Sigmoid colon (tissue), 7 donors: ENCODE data around the gene EPHA2. TPM values are rescaled to one million over a fixed set of nuclear protein-coding genes. Genes with fewer than 3 reads are reported as not detected.
A peak's percentile ranks its signal among the peaks of the same experiment; 100 is the strongest.

Experiments
- DNase-seq: peaks from one replicate; pipeline ENCODE4 v3.0.0-alpha.2; 2019
- H3K27ac ChIP-seq, 4 donors: fragments of 200-600 bp; sonication (generic); one replicate each; pipeline ENCODE4 v1.5.1; 2016 to 2019; ENCODE audit warnings: mild to moderate bottlenecking in 1 of 4
- H3K27me3 ChIP-seq, 3 donors: fragments of 200-600 bp; sonication (generic); one replicate each; pipeline ENCODE4 v1.5.1; 2019; ENCODE audit warnings: mild to moderate bottlenecking in 1 of 3
- H3K36me3 ChIP-seq, 4 donors: fragments of 200-600 bp; sonication (generic); one replicate each; pipeline ENCODE4 v1.5.1; 2016 to 2019
- H3K4me1 ChIP-seq, 4 donors: fragments of 200-600 bp; sonication (generic); one replicate each; pipeline ENCODE4 v1.5.1; 2017 to 2019
- H3K4me3 ChIP-seq, 4 donors: fragments of 200-600 bp; sonication (generic); one replicate each; pipeline ENCODE4 v1.5.1; 2017 to 2019; ENCODE audit warnings: mild to moderate bottlenecking in 2 of 4, moderate library complexity in 1 of 4
- H3K9me3 ChIP-seq, 4 donors: fragments of 200-600 bp in 3 of 4; sonication (generic) in 3 of 4; one replicate each; pipeline versions ENCODE4 v1.5.1 to v1.6.1; 2013 to 2019
- CTCF ChIP-seq, 4 experiments: fragments of 450-650 bp in 3 of 4; fragments of 200-600 bp in 1 of 4; IDR thresholded peaks; one replicate each; pipeline ENCODE4 v1.5.1; 2016 to 2019; ENCODE audit warnings: antibody characterized with exemption in 4 of 4, mild to moderate bottlenecking in 3 of 4, moderate library complexity in 2 of 4
- EP300 ChIP-seq, 4 donors: sonication (generic); formaldehyde crosslinking; IDR thresholded peaks; one replicate each; pipeline ENCODE4 v1.6.1; 2017; ENCODE audit warnings: antibody characterized with exemption in 4 of 4
- POLR2A ChIP-seq, 2 donors: fragments of 450-650 bp; IDR thresholded peaks; one replicate each; pipeline ENCODE4 v1.6.1; 2016; ENCODE audit warnings: antibody characterized with exemption in 2 of 2, mild to moderate bottlenecking in 2 of 2, moderate library complexity in 2 of 2
- POLR2AphosphoS5 ChIP-seq, 4 donors: sonication (generic); formaldehyde crosslinking; IDR thresholded peaks; one replicate each; pipeline ENCODE4 v1.6.1; 2017; ENCODE audit warnings: antibody characterized with exemption in 4 of 4
- WGBS, 2 donors: extraction: QIAGEN DNeasy Blood & Tissue Kit; methylation state at CpG; one replicate each; pipeline ENCODE4 v1.1.7; 2013; 5-methylcytosine and 5-hydroxymethylcytosine counted together
- intact Hi-C: fragments of 100-400 bp; cut with DNase I; formaldehyde crosslinking; loops from one replicate; pipeline ENCODE4 v1.15.1; 2023
- polyA plus RNA-seq, 3 donors: library from polyadenylated mRNA; stranded (reverse); fragments of 200-250 nt; gene quantifications; one replicate each; pipeline ENCODE4 v1.2.3, GENCODE V29; 2013
- total RNA-seq, 4 donors: library from RNA; depleted of rRNA; stranded (reverse); fragments of >200 nt; gene quantifications; one replicate each; pipeline ENCODE4 v1.1.0, GENCODE V29; 2016
- donor health status: healthy with polysubstance abuse.
- donor health status: Bipolar disorder and iron deficiency.
- donor health status: healthy.

Gene EPHA2
- total and polyA plus RNA-seq, 7 donors = 3.3 to 24.7 (median 6.0) TPM

GRCh38 chr1:16124377-16125087, 31.3 kb downstream of the EPHA2 start:
- 93 to 95% methylated on average over 18 of the region's 18 CpGs for WGBS, 2 donors
- Histone ChIP-seq H3K9me3 (no peaks in the 10 kb centered on the region), H3K27me3 (no peaks in the 10 kb centered on the region), H3K36me3 (peaks cover 0 to 29% (median 0%) of the 10 kb centered on the region in 4 donors), H3K4me3 (no peak overlapping the region), H3K27ac (no peak overlapping the region), H3K4me1 (no peaks in the 10 kb centered on the region)
- intact Hi-C loops = no loop called here
- no peak for TF ChIP-seq POLR2A (IDR thresholded peaks at IDR 0.05)
- TF ChIP-seq CTCF (IDR thresholded peaks at IDR 0.05) = no peak
- TF ChIP-seq EP300 (IDR thresholded peaks at IDR 0.05) = no peak
- TF ChIP-seq POLR2AphosphoS5 (IDR thresholded peaks at IDR 0.05) = no peak
- DNase-seq = no peak

- Histone ChIP-seq H3K27ac (no peak overlapping the region), H3K9me3 (no peaks in the 10 kb centered on the region), H3K4me1 (no peaks in the 10 kb centered on the region), H3K27me3 (no peaks in the 10 kb centered on the region), H3K4me3 (no peak overlapping the region), H3K36me3 (peaks cover 0 to 17% (median 0%) of the 10 kb centered on the region in 4 donors)
- no peak for TF ChIP-seq EP300 (IDR thresholded peaks at IDR 0.05)
- TF ChIP-seq POLR2A (IDR thresholded peaks at IDR 0.05) = no peak
- no peak for TF ChIP-seq CTCF (IDR thresholded peaks at IDR 0.05)
- TF ChIP-seq POLR2AphosphoS5 (IDR thresholded peaks at IDR 0.05) = no peak
- 50 to 77% methylated on average over 6 of the region's 6 CpGs for WGBS, 2 donors
- intact Hi-C loops = no loop called here
- DNase-seq = peak; percentile 45
These were observed 33.0 kb downstream of the EPHA2 start for GRCh38 chr1:16122916-16123315.

- intact Hi-C loops = no loop called here
- peaks cover 0 to 12% (median 0%) of the 10 kb centered on the region in 4 donors for H3K36me3 ChIP-seq
- no peak overlapping the region for H3K4me3 ChIP-seq
- H3K4me1 ChIP-seq = no peaks in the 10 kb centered on the region
- no peak for TF ChIP-seq EP300 (IDR thresholded peaks at IDR 0.05)
- TF ChIP-seq POLR2A (IDR thresholded peaks at IDR 0.05) = no peak
- no peak for TF ChIP-seq POLR2AphosphoS5 (IDR thresholded peaks at IDR 0.05)
- no peak for TF ChIP-seq CTCF (IDR thresholded peaks at IDR 0.05)
- no peaks in the 10 kb centered on the region for H3K27me3 ChIP-seq
- WGBS, 2 donors = 83 to 88% methylated on average over 4 of the region's 4 CpGs
- H3K9me3 ChIP-seq = no peaks in the 10 kb centered on the region
- no peak overlapping the region for H3K27ac ChIP-seq
- DNase-seq = no peak
These were observed 33.5 kb downstream of the EPHA2 start for GRCh38 chr1:16122350-16122881.

GRCh38 chr1:16120940-16121410, 34.9 kb downstream of the EPHA2 start:
- Histone ChIP-seq H3K36me3 (peaks cover 0 to 9% (median 0%) of the 10 kb centered on the region in 4 donors), H3K4me3 (no peak overlapping the region), H3K27ac (no peak overlapping the region), H3K27me3 (no peaks in the 10 kb centered on the region), H3K4me1 (no peaks in the 10 kb centered on the region), H3K9me3 (no peaks in the 10 kb centered on the region)
- intact Hi-C loops = no loop called here
- 56 to 73% methylated on average over 4 of the region's 4 CpGs for WGBS, 2 donors
- TF ChIP-seq EP300 (IDR thresholded peaks at IDR 0.05) (no peak), POLR2A (IDR thresholded peaks at IDR 0.05) (no peak), CTCF (IDR thresholded peaks at IDR 0.05) (no peak), POLR2AphosphoS5 (IDR thresholded peaks at IDR 0.05) (no peak)
- DNase-seq = no peak
